Measurements from ENCODE around the gene CACUL1.
"Not testable (repeated sequence)": the region's sequence is repeated elsewhere in the genome, so short reads cannot be mapped to it uniquely, and the experiment has no call there.

Gene CACUL1

GRCh38 chr10:118754556-118755423 is at the start of gene CACUL1:
Gene CACUL1 (minus strand): TSS chr10:118754970. CDS start chr10:118754762, 208 bp downstream.
- peak; percentile 92 for DNase-seq

- no peak for DNase-seq
These were observed 49.5 kb upstream of the CACUL1 start for GRCh38 chr10:118804262-118804773.

- no peak for DNase-seq
These were observed 47.5 kb upstream of the CACUL1 start for GRCh38 chr10:118802126-118802793.

- no peak for DNase-seq
These were observed 46.1 kb upstream of the CACUL1 start for GRCh38 chr10:118800920-118801319.

GRCh38 chr10:118799777-118800176 is 45.0 kb upstream of the CACUL1 start:
- DNase-seq: no peak

- no peak for DNase-seq
These were observed 43.5 kb upstream of the CACUL1 start for GRCh38 chr10:118798231-118798662.

GRCh38 chr10:118794971-118795370 is 40.2 kb upstream of the CACUL1 start:
- DNase-seq: not testable (repeated sequence)

GRCh38 chr10:118793545-118793944 is 38.8 kb upstream of the CACUL1 start:
- DNase-seq: no peak

- no peak for DNase-seq
These were observed 37.8 kb upstream of the CACUL1 start for GRCh38 chr10:118792526-118792925.

- no peak for DNase-seq
These were observed 35.3 kb upstream of the CACUL1 start for GRCh38 chr10:118790058-118790457.

GRCh38 chr10:118785551-118785950 is 30.8 kb upstream of the CACUL1 start:
- no peak for DNase-seq

- DNase-seq: no peak
These were observed 29.2 kb upstream of the CACUL1 start for GRCh38 chr10:118783776-118784545.

- DNase-seq: not testable (repeated sequence)
These were observed 28.2 kb upstream of the CACUL1 start for GRCh38 chr10:118782916-118783465.

GRCh38 chr10:118781541-118781940 is 26.8 kb upstream of the CACUL1 start:
- DNase-seq: no peak

- no peak for DNase-seq
These were observed 24.0 kb upstream of the CACUL1 start for GRCh38 chr10:118778727-118779126.

- no peak for DNase-seq
These were observed 22.2 kb upstream of the CACUL1 start for GRCh38 chr10:118776960-118777359.

GRCh38 chr10:118776033-118776432 is 21.3 kb upstream of the CACUL1 start:
- no peak for DNase-seq

- DNase-seq: no peak
These were observed 20.7 kb upstream of the CACUL1 start for GRCh38 chr10:118775478-118775877.

- DNase-seq: no peak
These were observed 18.3 kb upstream of the CACUL1 start for GRCh38 chr10:118773041-118773440.

GRCh38 chr10:118771976-118772375 is 17.2 kb upstream of the CACUL1 start:
- no peak for DNase-seq

GRCh38 chr10:118769898-118770600 is 15.3 kb upstream of the CACUL1 start:
- no peak for DNase-seq
